OCI-LY3 (cell line): ENCODE data around the gene CIAPIN1.

Experiments
- EZH2phosphoT487 ChIP-seq: fragments of 200-600 bp; shearing (Covaris generic); IDR thresholded peaks from 2 replicates; pipeline ENCODE4 v1.6.1; 2018; ENCODE audit warnings: antibody characterized with exemption, mixed run types, low read depth
- TF ChIP-seq, protein P1 (sequence below): fragments of 200-600, 300-600 bp; sonication (generic); IDR thresholded peaks from 2 replicates; pipeline ENCODE4 v1.5.1; 2014; ENCODE audit warnings: antibody characterized with exemption, low read length, low read depth

DNA sequence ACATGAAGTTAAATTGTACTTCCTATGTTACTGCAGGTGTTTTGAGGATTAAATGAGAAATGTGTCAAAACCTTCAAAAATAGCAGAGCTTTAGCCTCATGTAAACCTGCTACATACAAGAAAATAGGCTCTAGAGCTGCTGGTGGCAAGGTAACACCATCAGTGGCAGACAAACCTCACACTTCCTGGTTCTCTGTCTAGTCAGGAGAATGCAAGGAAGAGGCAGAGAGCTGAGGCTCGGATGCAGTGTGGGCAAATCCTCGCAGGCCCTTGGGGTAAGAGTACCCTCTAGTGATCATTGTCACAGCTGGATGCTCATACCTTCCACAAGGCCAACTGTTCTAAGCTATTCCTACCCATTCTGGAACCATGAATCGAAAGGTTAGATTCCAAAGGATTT is 14.2 kb downstream of the CIAPIN1 start:
- TF ChIP-seq, protein P1, sequence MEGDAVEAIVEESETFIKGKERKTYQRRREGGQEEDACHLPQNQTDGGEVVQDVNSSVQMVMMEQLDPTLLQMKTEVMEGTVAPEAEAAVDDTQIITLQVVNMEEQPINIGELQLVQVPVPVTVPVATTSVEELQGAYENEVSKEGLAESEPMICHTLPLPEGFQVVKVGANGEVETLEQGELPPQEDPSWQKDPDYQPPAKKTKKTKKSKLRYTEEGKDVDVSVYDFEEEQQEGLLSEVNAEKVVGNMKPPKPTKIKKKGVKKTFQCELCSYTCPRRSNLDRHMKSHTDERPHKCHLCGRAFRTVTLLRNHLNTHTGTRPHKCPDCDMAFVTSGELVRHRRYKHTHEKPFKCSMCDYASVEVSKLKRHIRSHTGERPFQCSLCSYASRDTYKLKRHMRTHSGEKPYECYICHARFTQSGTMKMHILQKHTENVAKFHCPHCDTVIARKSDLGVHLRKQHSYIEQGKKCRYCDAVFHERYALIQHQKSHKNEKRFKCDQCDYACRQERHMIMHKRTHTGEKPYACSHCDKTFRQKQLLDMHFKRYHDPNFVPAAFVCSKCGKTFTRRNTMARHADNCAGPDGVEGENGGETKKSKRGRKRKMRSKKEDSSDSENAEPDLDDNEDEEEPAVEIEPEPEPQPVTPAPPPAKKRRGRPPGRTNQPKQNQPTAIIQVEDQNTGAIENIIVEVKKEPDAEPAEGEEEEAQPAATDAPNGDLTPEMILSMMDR = no peak
- TF ChIP-seq EZH2phosphoT487 = no peak
